HCT116 (cell line): ENCODE data around the gene NEDD4L.

Experiments used
- ATF3 ChIP-seq: IDR thresholded peaks from 2 replicates; pipeline ENCODE4 v1.6.1; 2012
- CTCF ChIP-seq, 3 experiments: fragments of 200-600 bp in 1 of 3; sonication (generic) in 1 of 3; IDR thresholded peaks in 2 of 3; conservative IDR thresholded peaks in 1 of 3; 2 replicates each; pipeline ENCODE4 v1.5.1; 2012 to 2017; ENCODE audit warnings: low read depth in 2 of 3, low read length in 2 of 3, antibody characterized with exemption in 1 of 3, borderline replicate concordance in 1 of 3, control low read depth in 1 of 3, mild to moderate bottlenecking in 1 of 3, mixed read lengths in 1 of 3, mixed run types in 1 of 3, moderate library complexity in 1 of 3; ENCODE audit not compliant: insufficient read depth in 1 of 3
- EZH2 ChIP-seq: fragments of 200-600 bp; sonication (generic); IDR thresholded peaks from 2 replicates; pipeline ENCODE4 v1.6.1; 2017; ENCODE audit warnings: antibody characterized with exemption, mixed run types
- MAX ChIP-seq: IDR thresholded peaks from 2 replicates; pipeline ENCODE4 v1.6.1; 2012
- POLR2A ChIP-seq: IDR thresholded peaks from 2 replicates; pipeline ENCODE4 v1.7.0; 2011; ENCODE audit warnings: borderline replicate concordance; ENCODE audit not compliant: insufficient read depth, insufficient read length; ENCODE audit errors: extremely low read depth
- POLR2AphosphoS5 ChIP-seq: IDR thresholded peaks from 2 replicates; pipeline ENCODE4 v1.6.1; 2011; ENCODE audit warnings: mild to moderate bottlenecking, low read depth, low read length, moderate library complexity
- RAD21 ChIP-seq: IDR thresholded peaks from 2 replicates; pipeline ENCODE4 v1.6.1; 2012; ENCODE audit warnings: low read depth, mild to moderate bottlenecking
- REST ChIP-seq: IDR thresholded peaks from 2 replicates; pipeline ENCODE4 v1.6.1; 2012; ENCODE audit warnings: low read depth
- TCF7L2 ChIP-seq: IDR thresholded peaks from 2 replicates; pipeline ENCODE4 v1.7.0; 2011; ENCODE audit warnings: borderline replicate concordance, inconsistent platforms; ENCODE audit not compliant: insufficient read depth, insufficient read length; ENCODE audit errors: extremely low read depth
- YY1 ChIP-seq: IDR thresholded peaks from 2 replicates; pipeline ENCODE4 v1.6.1; 2011; ENCODE audit warnings: low read length, low read depth, moderate library complexity, mild to moderate bottlenecking; ENCODE audit not compliant: insufficient replicate concordance; ENCODE audit errors: extremely low read depth
- ZBTB33 ChIP-seq: IDR thresholded peaks from 2 replicates; pipeline ENCODE4 v1.6.1; 2011; ENCODE audit warnings: mild to moderate bottlenecking, low read length, moderate library complexity; ENCODE audit not compliant: insufficient replicate concordance; ENCODE audit errors: extremely low read depth

- no peak for TF ChIP-seq YY1
- no peak for TF ChIP-seq RAD21
- TF ChIP-seq REST: no peak
- no peak for TF ChIP-seq EZH2
- TF ChIP-seq POLR2A: no peak
- TF ChIP-seq CTCF (IDR thresholded peaks at IDR 0.05 in 2 of 3, conservative IDR thresholded peaks at IDR 0.05 in 1 of 3; ENCODE audit: borderline replicate concordance in 1 of 3, insufficient read depth in 1 of 3, low read depth in 2 of 3, low read length in 2 of 3): no peak
- TF ChIP-seq ATF3: no peak
- no peak for TF ChIP-seq MAX
- no peak for TF ChIP-seq TCF7L2
- no peak for TF ChIP-seq ZBTB33
- TF ChIP-seq POLR2AphosphoS5: no peak
Observed at GRCh38 chr18:58205443-58206160, 161.6 kb downstream of the NEDD4L start.
